ENCODE results near the gene ARL2BP. TPM values are rescaled to one million over a fixed set of nuclear protein-coding genes. Genes with fewer than 3 reads are reported as not detected.

The ARL2BP gene
- polyA plus RNA-seq, 4 donors, result 75.5 to 95.4 (median 90.0) TPM

DNA sequence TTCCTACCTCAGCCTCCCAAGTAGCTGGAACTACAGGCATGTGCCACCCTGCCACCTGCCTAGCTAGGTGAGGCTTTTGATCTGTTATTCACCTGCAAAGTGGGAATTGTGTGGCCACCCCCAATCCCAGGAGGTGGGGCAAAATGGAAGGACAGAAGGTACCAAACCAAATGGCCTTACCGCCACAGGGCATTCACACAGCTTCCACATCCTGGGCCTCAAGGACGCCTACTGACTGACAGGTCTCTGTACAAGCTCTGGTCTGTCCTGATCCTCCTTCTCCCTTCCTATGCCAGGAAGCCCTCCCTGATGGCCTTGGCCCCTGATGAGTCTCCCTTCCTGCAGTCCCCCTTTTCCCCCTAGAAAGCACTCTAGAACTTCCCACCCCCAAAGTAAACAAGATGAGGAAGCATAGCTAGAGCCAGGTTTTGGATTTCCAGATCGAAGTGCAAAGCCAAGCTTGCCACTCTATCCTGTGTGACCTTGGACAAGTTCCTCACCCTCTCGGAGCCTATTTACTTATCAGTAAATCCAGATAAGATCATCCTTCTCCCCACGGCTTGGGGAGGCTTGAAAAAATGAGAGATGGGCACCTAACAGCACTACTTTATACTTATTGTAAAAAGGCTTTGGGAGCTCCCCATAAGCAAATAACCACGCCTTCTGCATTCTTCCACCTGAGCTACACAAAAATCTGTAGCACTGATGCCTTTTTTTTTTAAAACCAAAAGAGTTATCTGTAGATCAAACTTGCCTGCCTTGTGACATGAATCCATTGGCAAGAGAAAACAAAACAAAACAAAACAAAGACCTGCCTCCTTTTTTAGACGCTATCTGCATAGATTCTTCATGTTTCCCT is 35.0 kb downstream of the ARL2BP start:
- no peak for DNase-seq (ENCODE audit: low read depth in 4 of 4, low spot score in 3 of 4)

DNA sequence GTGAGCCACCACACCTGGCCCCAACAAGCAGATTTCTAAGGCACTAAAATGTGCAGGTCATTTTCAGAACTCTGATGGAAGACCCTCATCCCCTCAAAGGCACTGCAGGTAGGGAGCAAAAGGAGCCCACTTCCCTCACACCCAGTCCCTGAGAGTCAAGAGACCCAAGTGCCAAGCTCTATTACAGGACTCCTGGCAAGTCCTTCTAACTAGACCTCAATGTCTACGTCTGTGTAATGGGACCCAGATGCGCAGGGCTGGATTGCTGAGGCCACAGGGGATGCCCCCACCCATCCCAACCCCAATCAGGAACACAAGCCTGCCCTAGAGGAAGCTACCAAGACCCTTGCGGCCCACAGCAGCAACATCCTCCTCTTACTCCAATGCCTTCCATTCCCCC is 36.7 kb downstream of the ARL2BP start:
- DNase-seq (ENCODE audit: low read depth in 4 of 4, low spot score in 3 of 4), result no peak

DNA sequence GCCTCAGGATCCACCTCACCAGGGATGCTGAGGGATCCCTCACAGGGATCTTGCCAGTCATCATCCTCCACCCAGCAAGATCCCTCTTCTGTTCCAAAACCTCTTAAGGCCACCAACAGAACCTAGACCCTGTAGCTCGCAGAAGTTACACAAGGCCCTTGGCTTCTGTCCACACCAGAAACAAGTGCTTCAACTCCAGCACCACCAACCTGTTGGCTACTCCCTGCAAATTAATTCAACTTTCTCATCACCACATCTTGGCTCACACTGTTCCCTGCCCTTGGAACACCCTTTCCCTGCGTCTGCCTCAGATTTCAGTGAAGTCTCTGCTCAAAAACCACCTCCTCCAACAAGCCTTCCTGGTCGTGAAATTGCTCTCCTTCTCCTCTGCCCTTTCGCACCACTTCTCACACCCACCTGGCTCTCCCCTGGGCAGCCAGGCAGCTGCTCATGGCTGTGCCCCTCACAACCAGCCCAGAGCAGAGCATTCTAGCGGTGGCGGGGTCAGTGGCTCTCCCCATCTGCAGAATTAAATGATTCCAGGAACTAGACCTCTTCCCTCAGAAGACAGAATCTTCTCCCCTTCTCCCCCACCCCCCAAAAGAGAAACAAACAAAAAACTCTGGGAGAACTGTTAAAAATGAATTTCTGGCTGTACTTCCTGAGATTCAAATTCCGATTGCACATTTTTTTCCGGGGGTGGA is 37.6 kb downstream of the ARL2BP start:
- no peak for DNase-seq (ENCODE audit: low read depth in 4 of 4, low spot score in 3 of 4)

DNA sequence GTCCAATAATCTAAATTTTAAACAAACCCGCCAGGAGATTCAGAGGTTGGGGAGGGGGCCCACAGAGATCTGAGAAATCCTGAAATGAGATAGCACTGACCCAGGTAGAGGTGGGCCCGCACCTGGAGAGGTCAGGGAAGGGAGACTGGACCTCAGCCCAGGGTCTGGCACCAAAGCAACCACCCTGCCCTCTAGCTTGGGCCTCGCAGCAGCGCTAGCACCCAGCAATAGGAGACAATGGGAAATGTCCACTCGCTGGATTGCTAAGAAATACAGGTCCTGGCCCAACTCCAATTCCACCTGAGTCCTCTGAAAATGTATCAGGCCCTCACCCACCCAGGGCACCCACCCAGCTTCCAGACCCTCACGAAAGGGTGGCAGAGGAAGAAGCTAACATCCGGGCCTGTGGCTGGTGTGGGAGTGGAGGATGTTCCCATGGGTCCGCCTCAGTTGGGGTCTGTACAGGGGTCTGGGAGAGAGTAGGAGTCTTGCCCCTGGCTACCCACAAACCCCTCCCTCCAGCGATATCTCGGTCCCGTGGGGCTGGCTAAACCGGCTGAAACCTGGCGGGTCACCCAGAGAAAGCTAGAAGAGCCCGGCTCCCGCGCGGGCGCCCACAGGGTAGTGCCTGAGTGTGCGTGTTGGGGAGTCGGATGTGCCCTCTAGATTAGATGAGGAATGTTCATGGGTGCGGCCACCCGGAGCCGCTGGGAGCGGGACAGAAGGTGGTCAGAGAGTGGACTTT is 38.3 kb downstream of the ARL2BP start:
- no peak for DNase-seq (ENCODE audit: low read depth in 4 of 4, low spot score in 3 of 4)

DNA sequence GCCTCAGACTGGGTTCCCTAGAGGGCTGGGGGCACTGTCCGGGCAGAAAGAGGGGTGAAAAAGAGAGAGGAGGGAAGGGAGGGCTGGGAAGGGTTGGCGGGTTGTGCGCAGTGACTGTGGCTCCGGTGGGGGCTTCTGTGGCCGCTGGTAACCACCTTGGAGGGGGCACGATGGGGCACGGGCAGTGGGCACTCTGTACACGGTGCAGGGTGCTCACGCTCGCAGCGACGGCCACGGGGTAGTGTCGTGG is 38.8 kb downstream of the ARL2BP start:
- no peak for DNase-seq (ENCODE audit: low read depth in 4 of 4, low spot score in 3 of 4)

DNA sequence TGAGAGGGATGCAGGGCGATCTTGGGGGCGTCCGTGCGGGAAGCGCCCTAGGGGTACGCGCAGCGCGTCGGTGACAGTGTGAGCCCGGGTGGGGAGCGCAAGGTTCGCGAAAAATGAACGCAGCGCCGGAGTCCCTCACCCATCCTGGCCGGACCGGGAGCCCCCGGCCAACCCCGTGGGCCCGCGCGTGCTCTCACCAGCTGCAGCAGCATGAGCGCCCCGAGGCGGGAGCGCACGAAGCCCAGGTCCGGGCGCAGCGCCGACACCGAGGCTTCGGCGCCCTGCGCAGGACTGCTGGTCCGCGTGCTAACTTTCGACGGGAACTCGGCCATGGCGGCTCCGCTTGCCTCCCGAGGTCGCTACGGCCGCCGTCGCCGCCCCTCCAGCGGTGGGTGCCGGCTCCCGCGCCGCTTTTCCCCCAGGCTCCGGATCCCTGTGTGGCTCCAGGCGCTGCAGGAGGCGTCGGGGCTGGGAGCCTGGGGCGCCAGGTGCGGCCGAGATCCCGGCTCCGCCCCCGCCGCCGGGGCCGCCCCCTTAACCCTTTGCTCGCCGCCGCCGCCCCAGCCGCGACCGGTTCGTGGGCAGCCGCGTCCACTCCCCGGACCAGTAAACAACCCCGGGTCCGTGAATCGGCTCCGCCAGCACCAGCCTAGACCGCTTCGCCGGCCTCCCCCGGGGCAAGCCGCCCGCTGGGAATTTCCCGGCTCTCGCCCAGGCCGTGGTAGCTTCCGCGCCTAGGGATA is 39.3 kb downstream of the ARL2BP start, which contains the start of gene PLLP:
Gene PLLP, minus strand, starts transcription at position 464 of the 743 bp plus-strand sequence. Its CDS starts 132 bp downstream, at position 332.
- no peak for DNase-seq (ENCODE audit: low read depth in 4 of 4, low spot score in 3 of 4)

DNA sequence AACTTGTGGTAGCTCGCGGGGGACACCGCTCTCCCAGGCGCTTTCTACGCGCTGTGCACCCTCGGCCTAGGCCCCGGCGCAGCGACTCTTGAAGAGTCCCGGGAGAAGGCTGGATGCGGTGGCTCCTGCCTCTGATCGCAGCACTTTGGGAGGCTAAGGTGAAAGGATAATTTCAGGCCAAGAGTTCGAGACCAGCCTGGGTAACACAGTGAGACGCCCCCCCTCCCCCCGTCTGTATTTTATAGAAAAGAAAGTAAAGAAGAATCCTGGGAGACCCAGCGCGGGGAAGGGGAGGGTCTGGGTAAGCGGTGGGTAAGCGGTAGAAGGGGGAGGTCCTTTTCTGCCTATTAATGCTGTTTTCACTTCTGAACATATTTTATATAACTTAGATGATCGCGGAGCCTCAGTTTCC is 39.9 kb downstream of the ARL2BP start:
- DNase-seq (ENCODE audit: low read depth in 4 of 4, low spot score in 3 of 4), result no peak

DNA sequence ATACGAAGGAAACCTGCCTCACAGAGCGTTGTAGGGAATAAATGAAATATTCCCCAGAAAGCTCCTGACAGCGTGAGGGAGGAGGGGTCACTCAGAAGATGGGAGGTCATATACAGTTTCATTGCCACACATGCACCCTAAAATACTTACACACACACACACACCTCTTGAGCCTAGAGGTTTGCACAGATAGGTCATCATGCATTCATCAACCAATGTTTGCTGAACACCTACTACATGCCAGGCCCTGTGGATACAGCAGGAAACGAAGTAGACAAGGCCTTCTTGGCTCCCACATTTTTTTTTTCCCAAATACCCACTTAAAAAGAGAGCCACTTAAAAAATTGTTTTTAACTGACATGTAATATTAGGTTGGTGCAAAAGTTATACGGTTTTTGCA is 40.3 kb downstream of the ARL2BP start:
- no peak for DNase-seq (ENCODE audit: low read depth in 4 of 4, low spot score in 3 of 4)

DNA sequence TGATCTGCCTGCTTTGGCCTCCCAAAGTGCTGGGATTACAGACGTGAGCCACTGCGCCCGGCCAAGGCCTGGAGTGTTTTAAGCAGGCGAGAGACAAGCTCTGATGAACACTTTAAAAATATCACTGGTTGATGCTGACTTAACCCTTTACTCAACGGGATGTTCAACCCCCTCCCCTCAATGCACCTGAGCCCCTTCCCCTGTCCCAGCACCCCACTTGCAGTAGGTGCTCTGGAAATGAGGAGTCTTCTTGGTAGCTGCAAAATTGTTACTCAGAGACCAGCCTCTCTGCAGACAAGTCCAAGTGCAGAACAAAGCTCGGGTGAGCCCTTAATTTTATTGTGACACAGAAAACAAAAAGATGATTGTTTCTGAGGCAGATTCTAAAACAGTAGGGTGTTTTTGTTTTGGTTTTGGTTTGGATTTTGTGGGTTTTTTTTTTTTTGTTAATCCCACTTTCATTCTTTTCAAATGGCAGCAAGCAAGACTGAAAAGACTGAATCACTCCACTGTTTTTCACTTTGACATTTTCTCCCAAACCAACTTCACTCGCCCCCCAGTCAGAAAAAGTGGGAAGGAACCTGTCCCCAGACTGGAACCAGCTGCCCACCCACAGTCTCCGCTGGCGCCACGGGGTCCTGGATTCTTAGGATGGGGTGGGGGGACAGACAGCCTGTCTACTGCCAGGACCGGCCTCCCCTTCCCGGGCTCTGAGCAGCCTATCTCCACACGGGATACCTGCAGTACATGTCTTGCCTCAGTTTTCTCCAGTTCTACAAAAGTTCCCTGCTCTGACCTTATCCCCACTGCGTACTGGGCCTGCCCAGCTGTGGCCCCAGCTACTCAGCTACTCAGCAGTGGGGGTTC is 44.6 kb downstream of the ARL2BP start:
- DNase-seq (ENCODE audit: low read depth in 4 of 4, low spot score in 3 of 4), result no peak

DNA sequence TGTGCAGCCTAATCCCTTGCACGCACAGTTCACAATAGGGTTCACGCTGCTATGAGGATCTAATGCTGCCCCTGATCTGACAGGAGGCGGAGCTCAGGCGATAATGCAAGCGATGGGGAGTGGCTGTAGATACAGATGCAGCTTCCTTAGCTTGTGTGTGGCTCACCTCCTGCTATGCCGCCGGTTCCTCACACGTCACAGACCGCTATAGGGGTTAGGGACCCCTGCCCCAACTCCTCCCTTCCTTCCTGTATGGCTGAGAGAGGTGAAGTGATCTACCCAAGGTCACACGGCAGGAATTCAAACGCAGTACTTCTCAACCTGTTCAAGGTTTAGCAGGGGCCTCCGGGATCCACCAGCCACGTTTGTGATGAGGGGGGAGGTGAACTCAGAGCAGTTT is 52.8 kb downstream of the ARL2BP start:
- DNase-seq (ENCODE audit: low read depth in 4 of 4, low spot score in 3 of 4), result no peak

DNA sequence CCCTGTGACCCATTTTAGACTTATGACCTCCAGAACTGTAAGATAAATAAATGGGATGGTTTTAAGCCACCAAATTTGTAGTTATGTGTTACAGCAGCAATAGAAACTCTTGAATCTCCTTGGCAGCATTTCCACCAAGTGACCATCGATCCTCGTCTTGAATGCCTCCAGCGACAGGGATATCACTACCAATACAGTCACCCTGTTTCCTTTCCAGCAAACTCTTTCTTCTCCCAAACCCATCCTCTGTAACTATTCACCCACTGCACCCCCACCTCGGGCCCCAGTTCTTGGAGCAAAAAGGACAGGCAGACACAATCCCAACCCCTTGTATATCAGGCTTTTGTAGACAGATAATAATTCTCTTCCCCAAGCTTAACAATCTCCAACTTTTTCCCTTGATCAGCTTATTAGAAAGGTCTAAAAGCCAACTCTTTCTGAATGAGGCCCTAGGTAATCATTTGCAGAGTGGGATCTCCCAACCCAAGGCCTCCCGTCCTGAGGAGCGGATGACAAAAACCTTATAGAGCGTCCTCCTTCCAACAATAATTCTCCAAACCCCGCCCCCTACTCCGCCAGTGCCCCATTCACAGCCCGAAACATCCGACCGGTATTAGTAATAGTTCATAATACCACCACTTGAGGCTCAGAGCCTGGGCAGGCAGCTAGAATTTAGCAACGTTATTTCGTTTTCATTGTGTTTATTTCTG is 54.1 kb downstream of the ARL2BP start:
- DNase-seq (ENCODE audit: low read depth in 4 of 4, low spot score in 3 of 4), result no peak

DNA sequence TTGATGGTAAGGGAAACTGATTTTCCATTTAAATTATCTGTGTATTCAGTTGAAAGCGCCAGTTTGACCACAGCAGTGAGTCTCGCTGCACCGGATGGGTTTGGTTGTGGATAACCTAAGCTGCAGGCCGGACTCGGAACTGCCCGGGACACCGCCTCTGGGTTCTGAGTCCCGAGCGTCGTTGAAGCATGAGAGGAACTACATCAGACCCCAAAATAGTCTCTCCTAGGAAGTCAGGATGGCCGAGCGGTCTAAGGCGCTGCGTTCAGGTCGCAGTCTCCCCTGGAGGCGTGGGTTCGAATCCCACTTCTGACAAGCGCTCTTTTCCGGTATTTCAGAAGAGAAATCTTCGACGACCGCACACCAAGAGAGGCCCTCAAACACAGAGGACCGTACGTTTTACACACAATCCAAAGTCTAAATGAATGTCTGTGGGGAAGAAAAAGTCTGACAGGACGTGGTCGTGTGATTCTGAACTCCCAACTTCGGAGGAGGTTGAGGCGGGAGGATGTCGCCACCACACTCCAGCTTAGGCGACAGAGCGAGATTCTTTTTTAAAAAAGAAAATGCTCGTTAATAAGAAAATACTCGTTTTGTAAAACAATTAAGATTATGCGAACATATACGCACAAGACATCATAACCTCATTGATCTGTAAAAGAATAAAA is 54.8 kb downstream of the ARL2BP start:
- DNase-seq (ENCODE audit: low read depth in 4 of 4, low spot score in 3 of 4), result peak; percentile 84 to 91 (median 89)

DNA sequence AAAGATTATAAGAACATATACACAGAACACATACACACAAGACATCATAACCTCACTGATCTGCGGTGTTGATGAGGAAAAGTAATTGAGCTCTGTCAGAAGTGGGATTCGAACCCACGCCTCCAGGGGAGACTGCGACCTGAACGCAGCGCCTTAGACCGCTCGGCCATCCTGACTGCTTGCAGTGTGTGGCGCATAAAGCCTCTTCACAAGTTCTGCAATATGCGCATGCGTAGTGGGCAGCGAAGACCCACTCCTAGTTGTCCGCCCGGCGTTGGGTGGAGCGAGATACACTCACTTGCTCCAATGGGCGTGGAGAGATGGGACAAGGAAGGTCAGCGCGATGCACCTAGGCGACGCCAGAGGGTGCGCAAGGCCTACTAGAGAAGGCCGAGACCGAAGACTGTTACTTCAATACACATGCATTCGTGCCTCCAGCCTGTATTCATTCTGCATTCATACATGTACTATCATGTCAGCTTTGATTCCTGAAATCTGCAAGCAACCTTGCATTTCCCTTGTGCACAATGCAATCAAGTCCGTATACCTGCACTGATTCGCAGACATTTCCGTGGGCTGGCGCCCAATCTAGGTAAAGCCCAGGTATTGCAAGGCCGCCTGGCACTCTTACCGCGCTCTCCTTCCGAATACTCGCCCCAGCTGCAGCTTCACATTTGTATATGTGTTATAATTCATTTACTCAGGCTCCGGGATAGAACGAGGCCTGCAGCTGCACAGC is 55.5 kb downstream of the ARL2BP start:
- peak; percentile 98 to 100 (median 99) for DNase-seq (ENCODE audit: low read depth in 4 of 4, low spot score in 3 of 4)

DNA sequence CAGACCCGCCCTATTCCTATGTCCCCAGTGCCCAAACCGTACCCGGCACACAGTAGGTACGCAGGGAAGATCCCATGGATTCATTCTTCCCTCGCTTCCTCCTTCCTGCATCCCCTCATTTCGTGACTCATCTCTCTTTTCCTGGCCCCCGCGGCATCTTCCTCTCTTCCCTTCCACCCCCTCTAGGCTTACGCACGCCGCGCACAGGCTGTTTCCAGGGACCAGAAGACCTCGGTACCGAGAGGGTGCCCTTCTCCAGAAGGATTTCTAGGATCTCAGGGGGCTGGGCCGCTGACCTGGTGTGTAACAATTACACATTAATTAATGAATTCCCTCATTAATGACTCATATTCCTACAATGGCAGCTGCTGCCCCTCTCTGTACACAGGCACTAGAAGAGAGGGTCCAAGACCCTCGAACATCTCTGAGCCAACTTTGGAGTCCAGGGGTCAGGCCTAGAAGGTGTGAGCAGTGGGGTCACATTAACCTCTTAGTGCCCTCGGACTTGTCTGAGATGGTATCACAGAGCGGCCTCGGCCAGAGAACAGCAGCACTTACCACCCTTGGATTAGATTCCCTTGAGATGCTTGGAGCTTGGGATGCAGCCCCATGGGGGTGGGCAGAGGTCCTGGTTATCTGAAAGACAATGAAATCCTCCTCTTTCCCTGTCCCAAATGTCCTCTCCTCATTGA is 56.2 kb downstream of the ARL2BP start:
- no peak for DNase-seq (ENCODE audit: low read depth in 4 of 4, low spot score in 3 of 4)

All from right renal pelvis (tissue), 4 donors.